MM.1S (cell line): ENCODE results near the gene ADAMTS17.

Experiments used
- DNase-seq: peaks from one replicate; pipeline ENCODE4 v3.0.0-alpha.2; 2015
- H2AFZ ChIP-seq: fragments of 300-600 bp; sonication (generic); 2 replicates; pipeline ENCODE4 v1.6.0; 2016; ENCODE audit warnings: antibody characterized with exemption, low read length
- H3F3A ChIP-seq: fragments of 300-600 bp; sonication (generic); 2 replicates; pipeline ENCODE4 v1.6.1; 2016; ENCODE audit warnings: mild to moderate bottlenecking, antibody characterized with exemption, low read length, moderate library complexity, mixed read lengths; ENCODE audit not compliant: insufficient read depth
- H3K27ac ChIP-seq: fragments of 300-600 bp; sonication (generic); 2 replicates; pipeline ENCODE4 v1.5.1; 2016; ENCODE audit warnings: mild to moderate bottlenecking, low read length
- H3K27me3 ChIP-seq: fragments of 300-600 bp; sonication (generic); replicated peaks from 2 replicates; pipeline ENCODE4 v1.6.0; 2016; ENCODE audit warnings: low read length; ENCODE audit not compliant: insufficient read depth
- H3K36me3 ChIP-seq: fragments of 300-600 bp; sonication (generic); replicated peaks from 2 replicates; pipeline ENCODE4 v1.6.1; 2016; ENCODE audit warnings: mild to moderate bottlenecking, low read length, mixed read lengths; ENCODE audit not compliant: insufficient read depth
- H3K4me1 ChIP-seq: fragments of 300-600 bp; sonication (generic); 2 replicates; pipeline ENCODE4 v1.6.1; 2016; ENCODE audit warnings: low read length, mixed read lengths
- H3K4me2 ChIP-seq: fragments of 300-600 bp; sonication (generic); 2 replicates; pipeline ENCODE4 v1.6.0; 2016; ENCODE audit warnings: low read depth, low read length
- H3K4me3 ChIP-seq: fragments of 300-600 bp; sonication (generic); 2 replicates; pipeline ENCODE4 v1.5.1; 2016; ENCODE audit warnings: low read length, mixed read lengths
- H3K79me2 ChIP-seq: fragments of 300-600 bp; sonication (generic); 2 replicates; pipeline ENCODE4 v1.6.1; 2016; ENCODE audit warnings: mixed run types, low read length, mixed read lengths
- H3K9ac ChIP-seq: fragments of 300-600 bp; sonication (generic); 2 replicates; pipeline ENCODE4 v1.6.1; 2016; ENCODE audit warnings: low read length, mixed read lengths
- H3K9me2 ChIP-seq: fragments of 300-600 bp; sonication (generic); replicated peaks from 2 replicates; pipeline ENCODE4 v1.6.1; 2016; ENCODE audit warnings: mild to moderate bottlenecking, low read length, mixed read lengths; ENCODE audit not compliant: insufficient read depth
- H3K9me3 ChIP-seq: fragments of 300-600 bp; sonication (generic); replicated peaks from 2 replicates; pipeline ENCODE4 v1.6.1; 2016; ENCODE audit warnings: mild to moderate bottlenecking, low read length, mixed read lengths; ENCODE audit not compliant: insufficient read depth
- H4K20me1 ChIP-seq: fragments of 300-600 bp; sonication (generic); 2 replicates; pipeline ENCODE4 v1.6.1; 2016; ENCODE audit warnings: mild to moderate bottlenecking, low read length, moderate library complexity, mixed read lengths; ENCODE audit not compliant: insufficient read depth
- EZH2 ChIP-seq: fragments of 300-600 bp; sonication (generic); optimal IDR thresholded peaks from 2 replicates; pipeline ENCODE3; 2017; ENCODE audit warnings: low read depth, mild to moderate bottlenecking, antibody characterized with exemption, low read length, mixed read lengths
- EZH2phosphoT487 ChIP-seq: fragments of 300-600 bp; sonication (generic); IDR thresholded peaks from 2 replicates; pipeline ENCODE4 v1.6.1; 2018; ENCODE audit warnings: antibody characterized with exemption, low read length
- TF ChIP-seq, protein P1 (sequence below): fragments of 300-600 bp; sonication (generic); IDR thresholded peaks from 2 replicates; pipeline ENCODE4 v1.5.1; 2016; ENCODE audit warnings: antibody characterized with exemption, low read length, mixed read lengths

Gene ADAMTS17

DNA sequence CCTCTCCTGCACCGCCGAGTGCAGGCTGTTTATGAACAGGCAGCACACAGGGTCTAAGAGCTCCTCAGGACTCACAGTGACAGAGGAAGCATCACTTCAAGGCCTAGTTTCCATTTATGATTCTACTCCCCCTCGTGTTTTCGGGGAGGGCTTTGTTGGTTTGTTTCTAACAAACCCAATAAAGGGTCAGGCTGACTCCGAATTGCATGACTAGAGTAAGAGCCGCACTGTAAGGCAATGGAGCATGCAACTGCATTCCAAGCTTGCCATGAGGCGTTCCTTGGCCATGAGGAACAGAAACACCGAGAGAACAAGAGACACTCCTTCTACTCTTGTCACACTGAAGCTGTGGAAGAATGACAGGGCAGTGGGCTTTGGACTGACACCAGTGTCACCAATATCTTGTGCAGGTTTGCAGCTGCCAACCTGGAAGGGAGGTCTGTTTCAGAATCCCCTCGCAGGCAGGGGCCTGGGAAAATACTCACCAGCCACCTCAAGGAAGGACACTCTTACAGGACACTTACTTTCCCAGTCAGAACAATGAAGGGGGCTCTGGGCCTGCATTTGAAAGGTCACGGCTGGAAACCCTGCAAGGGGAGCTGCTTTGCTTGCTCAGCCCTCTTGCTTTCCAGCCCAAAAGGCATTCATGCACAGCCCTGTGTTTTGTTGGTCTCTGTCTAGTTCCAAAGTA is 96.8 kb downstream of the ADAMTS17 start:
- H3K9me3 ChIP-seq: no peaks in the 10 kb centered on the region
- no peak for DNase-seq
- H3K36me3 ChIP-seq: no peaks in the 10 kb centered on the region
- no peak overlapping the region for H2AFZ ChIP-seq
- H3K4me2 ChIP-seq: no peak overlapping the region
- H4K20me1 ChIP-seq: no peaks in the 10 kb centered on the region
- no peaks in the 10 kb centered on the region for H3K9me2 ChIP-seq
- no peak overlapping the region for H3K9ac ChIP-seq
- no peaks in the 10 kb centered on the region for H3K27me3 ChIP-seq
- H3K4me1 ChIP-seq: no peaks in the 10 kb centered on the region
- H3K4me3 ChIP-seq: no peak overlapping the region
- no peaks in the 10 kb centered on the region for H3F3A ChIP-seq
- no peaks in the 10 kb centered on the region for H3K79me2 ChIP-seq
- H3K27ac ChIP-seq: no peak overlapping the region
- TF ChIP-seq, protein P1, sequence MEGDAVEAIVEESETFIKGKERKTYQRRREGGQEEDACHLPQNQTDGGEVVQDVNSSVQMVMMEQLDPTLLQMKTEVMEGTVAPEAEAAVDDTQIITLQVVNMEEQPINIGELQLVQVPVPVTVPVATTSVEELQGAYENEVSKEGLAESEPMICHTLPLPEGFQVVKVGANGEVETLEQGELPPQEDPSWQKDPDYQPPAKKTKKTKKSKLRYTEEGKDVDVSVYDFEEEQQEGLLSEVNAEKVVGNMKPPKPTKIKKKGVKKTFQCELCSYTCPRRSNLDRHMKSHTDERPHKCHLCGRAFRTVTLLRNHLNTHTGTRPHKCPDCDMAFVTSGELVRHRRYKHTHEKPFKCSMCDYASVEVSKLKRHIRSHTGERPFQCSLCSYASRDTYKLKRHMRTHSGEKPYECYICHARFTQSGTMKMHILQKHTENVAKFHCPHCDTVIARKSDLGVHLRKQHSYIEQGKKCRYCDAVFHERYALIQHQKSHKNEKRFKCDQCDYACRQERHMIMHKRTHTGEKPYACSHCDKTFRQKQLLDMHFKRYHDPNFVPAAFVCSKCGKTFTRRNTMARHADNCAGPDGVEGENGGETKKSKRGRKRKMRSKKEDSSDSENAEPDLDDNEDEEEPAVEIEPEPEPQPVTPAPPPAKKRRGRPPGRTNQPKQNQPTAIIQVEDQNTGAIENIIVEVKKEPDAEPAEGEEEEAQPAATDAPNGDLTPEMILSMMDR: no peak
- TF ChIP-seq EZH2: no peak
- TF ChIP-seq EZH2phosphoT487: no peak

DNA sequence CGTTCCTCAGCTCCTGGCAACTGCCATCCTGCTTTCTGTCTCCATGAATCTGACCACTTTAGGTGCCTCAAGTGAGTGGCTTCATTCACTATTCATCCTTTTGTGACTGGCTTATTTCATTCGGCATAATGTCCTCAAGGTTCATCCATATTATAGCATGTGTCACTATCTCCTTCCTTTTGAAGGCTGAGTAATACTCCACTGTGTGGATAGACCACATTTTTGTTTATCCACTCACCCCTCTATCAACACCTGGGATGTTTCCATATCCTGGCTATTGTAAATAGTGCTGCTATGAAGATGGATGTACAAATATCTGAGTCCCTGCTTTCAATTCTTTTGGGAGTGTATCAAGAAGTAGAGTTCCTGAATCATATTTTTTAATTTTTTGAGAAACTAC is 98.8 kb downstream of the ADAMTS17 start:
- TF ChIP-seq EZH2phosphoT487 (no peak), EZH2 (no peak)
- TF ChIP-seq, protein P1: no peak
- Histone ChIP-seq H3K27ac (no peak overlapping the region), H3F3A (no peaks in the 10 kb centered on the region), H3K4me2 (no peak overlapping the region), H3K9ac (no peak overlapping the region), H3K9me3 (no peaks in the 10 kb centered on the region), H3K4me3 (no peak overlapping the region), H4K20me1 (no peaks in the 10 kb centered on the region), H3K4me1 (no peaks in the 10 kb centered on the region), H2AFZ (no peak overlapping the region), H3K79me2 (no peaks in the 10 kb centered on the region), H3K36me3 (no peaks in the 10 kb centered on the region), H3K9me2 (no peaks in the 10 kb centered on the region), H3K27me3 (no peaks in the 10 kb centered on the region)
- no peak for DNase-seq

DNA sequence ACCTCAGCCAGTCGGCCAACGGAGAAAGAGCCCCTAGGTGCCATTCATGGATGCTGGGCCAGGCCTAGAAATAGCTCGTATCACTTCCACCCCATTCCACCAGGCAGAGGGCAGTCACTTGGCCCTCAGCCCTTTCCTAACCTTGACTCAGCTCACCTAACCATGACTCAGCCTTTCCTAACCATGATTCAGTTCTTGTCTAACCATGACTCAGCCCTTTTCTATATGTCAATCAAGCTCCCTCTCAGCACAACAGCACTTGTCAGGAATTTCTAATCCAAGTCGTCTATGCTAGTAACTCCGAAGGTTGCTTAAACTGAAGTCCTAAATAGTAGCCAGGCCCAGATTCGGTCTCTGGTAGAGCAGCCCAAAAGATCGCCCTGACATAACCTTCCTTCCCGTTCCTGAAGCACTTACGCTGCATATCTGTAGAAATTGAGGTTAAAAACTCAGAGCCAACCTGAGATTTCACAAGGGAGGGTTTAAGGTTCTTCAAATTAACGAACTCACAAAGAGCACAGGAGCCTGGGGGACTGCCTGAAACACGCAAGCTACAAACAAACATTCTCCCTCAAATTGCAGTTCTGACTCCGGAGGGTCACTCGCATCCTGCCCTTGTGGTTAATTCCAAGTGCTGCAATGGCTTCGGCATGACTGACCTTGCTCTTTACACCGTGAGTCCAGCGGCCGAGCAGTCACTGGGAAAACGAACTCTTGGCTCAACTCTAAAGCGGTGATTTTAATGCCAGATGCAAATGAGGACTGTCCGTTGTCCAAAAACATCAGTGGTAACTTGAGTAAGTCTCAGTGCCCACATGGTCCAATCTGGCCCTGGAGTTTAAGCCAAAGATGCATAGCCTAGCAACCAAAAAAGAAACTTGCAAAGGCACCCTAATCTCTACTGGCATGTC is 99.9 kb downstream of the ADAMTS17 start:
- no peaks in the 10 kb centered on the region for H4K20me1 ChIP-seq
- H3K27ac ChIP-seq: no peak overlapping the region
- H3K9ac ChIP-seq: no peak overlapping the region
- no peaks in the 10 kb centered on the region for H3K9me2 ChIP-seq
- H3K79me2 ChIP-seq: no peaks in the 10 kb centered on the region
- no peaks in the 10 kb centered on the region for H3K4me1 ChIP-seq
- TF ChIP-seq, protein P1: no peak
- TF ChIP-seq EZH2: no peak
- TF ChIP-seq EZH2phosphoT487: no peak
- no peak overlapping the region for H3K4me2 ChIP-seq
- no peaks in the 10 kb centered on the region for H3K36me3 ChIP-seq
- H3K4me3 ChIP-seq: no peak overlapping the region
- no peak overlapping the region for H2AFZ ChIP-seq
- no peak for DNase-seq
- H3K27me3 ChIP-seq: no peaks in the 10 kb centered on the region
- no peaks in the 10 kb centered on the region for H3F3A ChIP-seq
- H3K9me3 ChIP-seq: no peaks in the 10 kb centered on the region
